K562 (cell line): Measurements from ENCODE around the gene IRF2BP2. TPM values are rescaled to one million over a fixed set of nuclear protein-coding genes. Genes with fewer than 3 reads are reported as not detected.

Experiments used
- ATF1 ChIP-seq, 2 experiments: fragments of 450-650 bp in 1 of 2; IDR thresholded peaks; 2 replicates each; pipeline ENCODE4 v1.6.1; 2016; ENCODE audit warnings: missing compliant biosample characterization in 1 of 2, missing genetic modification characterization in 1 of 2
- CBX8 ChIP-seq: fragments of 200-600 bp; sonication (generic); IDR thresholded peaks from 2 replicates; pipeline ENCODE4 v1.6.1; 2012; ENCODE audit warnings: borderline replicate concordance, mixed run types, low read depth, mild to moderate bottlenecking, moderate library complexity, mixed read lengths, low read length, control low read depth, inconsistent platforms; ENCODE audit not compliant: poor library complexity, severe bottlenecking; ENCODE audit errors: extremely low read depth
- EP300 ChIP-seq: IDR thresholded peaks from 2 replicates; pipeline ENCODE4 v1.6.1; 2012; ENCODE audit warnings: low read length, improper control_type of control experiment
- KLF13 ChIP-seq: fragments of 450-650 bp; IDR thresholded peaks from 2 replicates; pipeline ENCODE4 v1.6.1; 2016; ENCODE audit warnings: missing genetic modification characterization, low read depth, mild to moderate bottlenecking, missing compliant biosample characterization, moderate library complexity, borderline replicate concordance
- MAFG ChIP-seq: fragments of 450-650 bp; conservative IDR thresholded peaks from 2 replicates; pipeline ENCODE4 v1.6.1; 2016; ENCODE audit warnings: missing genetic modification characterization, missing compliant biosample characterization
- MTF1 ChIP-seq: fragments of 250-450 bp; sonication (Bioruptor Pico); IDR thresholded peaks from 2 replicates; pipeline ENCODE4 v1.9.0; 2021; ENCODE audit warnings: moderate library complexity, mild to moderate bottlenecking, inconsistent platforms, borderline replicate concordance
- SIRT6 ChIP-seq: IDR thresholded peaks from one replicate; pipeline ENCODE4 v1.6.1; 2012; ENCODE audit warnings: low read depth, mild to moderate bottlenecking, control low read depth, inconsistent platforms, low read length, moderate library complexity
- SMARCA4 ChIP-seq: fragments of 450-650 bp; IDR thresholded peaks from 2 replicates; pipeline ENCODE4 v1.6.1; 2016
- SUPT5H ChIP-seq: fragments of 450-650 bp; IDR thresholded peaks from 2 replicates; pipeline ENCODE4 v1.6.1; 2016
- polyA plus RNA-seq, 8 experiments: library from polyadenylated mRNA; depleted of rRNA in 4 of 8; stranded (reverse) in 5 of 8; unstranded in 3 of 8; fragments of >200 nt; fragmentation: Nextera tagmentation in 2 of 8; fragmentation: Illumina TruSeq in 1 of 8; extraction: Ambion mirVana in 2 of 8; extraction: Trizol in 1 of 8; gene quantifications; 2 replicates each; pipeline versions ENCODE4 v1.2.1 to v1.2.3, GENCODE V29; 2011 to 2014; ENCODE audit warnings: inconsistent platforms in 1 of 8, missing spikeins in 1 of 8
- total RNA-seq, 7 experiments: library from RNA; depleted of rRNA in 6 of 7; stranded (reverse); fragments of >200 nt in 6 of 7; fragmentation: Illumina TruSeq in 2 of 7; extraction: Trizol in 2 of 7; gene quantifications; 2 replicates each; pipeline versions ENCODE4 v1.2.1 to v1.2.3, GENCODE V29; 2011 to 2021; ENCODE audit warnings: low replicate concordance in 1 of 7
- TF ChIP-seq, protein P1 (sequence below): fragments of 450-650 bp; formaldehyde crosslinking; IDR thresholded peaks from 2 replicates; pipeline ENCODE4 v1.4.0; 2022; ENCODE audit warnings: missing genetic modification characterization
- TF ChIP-seq, protein P2 (sequence below): IDR thresholded peaks from 2 replicates; pipeline ENCODE4 v1.6.1; 2016; ENCODE audit warnings: missing genetic modification characterization, missing compliant biosample characterization
- TF ChIP-seq, protein P3 (sequence below), 2 experiments: fragments of 450-650 bp in 1 of 2; IDR thresholded peaks; 2 replicates each; pipeline ENCODE4 v1.6.1; 2011 to 2017; ENCODE audit warnings: low read depth in 2 of 2, antibody characterized with exemption in 1 of 2, borderline replicate concordance in 1 of 2, low read length in 1 of 2, mild to moderate bottlenecking in 1 of 2, mixed read lengths in 1 of 2; ENCODE audit not compliant: control insufficient read depth in 1 of 2
- TF ChIP-seq, protein P4 (sequence below), 2 experiments: IDR thresholded peaks in 1 of 2; conservative IDR thresholded peaks in 1 of 2; 2 replicates each; pipeline ENCODE4 v1.6.1; 2016; ENCODE audit warnings: low read depth in 2 of 2, mild to moderate bottlenecking in 1 of 2, missing compliant biosample characterization in 1 of 2, missing genetic modification characterization in 1 of 2, moderate library complexity in 1 of 2
- TF ChIP-seq, protein P5 (sequence below), 2 experiments: fragments of 450-650 bp; IDR thresholded peaks; 2 replicates each; pipeline ENCODE4 v1.6.1; 2016

IRF2BP2 gene
- total and polyA plus RNA-seq, 9 of the 15 experiments (the other 6 are each of a cell fraction or from before 2014, with no cell fraction given) = 7.7 to 68.6 (median 22.1) TPM

DNA sequence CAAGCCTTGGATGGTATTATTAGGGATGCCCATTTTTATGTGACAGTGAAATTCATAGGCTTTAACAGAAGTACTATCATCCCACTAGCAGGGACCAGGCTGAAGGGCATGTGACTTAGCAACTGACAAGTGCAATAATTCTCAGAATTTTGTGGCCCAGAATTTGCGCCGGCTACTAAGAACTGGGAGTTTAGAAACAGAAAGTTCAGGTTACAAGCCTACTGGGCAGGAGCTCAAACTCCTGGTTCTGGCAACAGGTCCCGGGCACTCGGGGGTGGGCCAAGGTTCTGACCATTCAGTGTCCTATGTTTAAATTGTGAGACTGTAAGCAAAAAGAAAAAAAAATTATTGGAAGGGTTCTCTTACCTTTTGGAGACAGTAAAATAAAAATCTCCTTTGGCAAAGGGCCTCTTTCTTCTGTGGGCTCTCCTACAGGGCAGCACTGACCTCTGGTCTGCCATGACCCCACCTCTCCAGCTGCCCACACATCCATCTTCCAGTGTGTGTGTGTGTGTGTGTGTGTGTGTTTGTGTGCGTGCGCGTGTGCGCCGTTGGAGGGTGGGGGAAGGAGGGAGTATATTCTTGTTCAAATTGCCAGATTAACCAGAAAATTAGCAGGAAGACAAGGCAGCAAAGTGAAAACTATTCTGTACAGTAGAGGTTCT is 26.1 kb downstream of the IRF2BP2 start (continued):
- TF ChIP-seq ATF1 (CRISPR knock-in tag; IDR thresholded peaks at IDR 0.05) (no peak), ATF1 (tag; IDR thresholded peaks at IDR 0.05) (peak; percentile 40), EP300 (peak; percentile 76), MTF1 (CRISPR knock-in tag) (peak; percentile 27; the same call in 1 of the 2 replicates), CBX8 (no peak), KLF13 (tag) (no peak), SIRT6 (no peak), MAFG (tag) (no peak), SUPT5H (no peak), SMARCA4 (peak; percentile 63)
- TF ChIP-seq, protein P1, sequence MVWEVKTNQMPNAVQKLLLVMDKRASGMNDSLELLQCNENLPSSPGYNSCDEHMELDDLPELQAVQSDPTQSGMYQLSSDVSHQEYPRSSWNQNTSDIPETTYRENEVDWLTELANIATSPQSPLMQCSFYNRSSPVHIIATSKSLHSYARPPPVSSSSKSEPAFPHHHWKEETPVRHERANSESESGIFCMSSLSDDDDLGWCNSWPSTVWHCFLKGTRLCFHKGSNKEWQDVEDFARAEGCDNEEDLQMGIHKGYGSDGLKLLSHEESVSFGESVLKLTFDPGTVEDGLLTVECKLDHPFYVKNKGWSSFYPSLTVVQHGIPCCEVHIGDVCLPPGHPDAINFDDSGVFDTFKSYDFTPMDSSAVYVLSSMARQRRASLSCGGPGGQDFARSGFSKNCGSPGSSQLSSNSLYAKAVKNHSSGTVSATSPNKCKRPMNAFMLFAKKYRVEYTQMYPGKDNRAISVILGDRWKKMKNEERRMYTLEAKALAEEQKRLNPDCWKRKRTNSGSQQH (CRISPR knock-in tag) = 0 out of 2 replicates have a peak, but pooled peaks have one; percentile 5
- TF ChIP-seq, protein P2, sequence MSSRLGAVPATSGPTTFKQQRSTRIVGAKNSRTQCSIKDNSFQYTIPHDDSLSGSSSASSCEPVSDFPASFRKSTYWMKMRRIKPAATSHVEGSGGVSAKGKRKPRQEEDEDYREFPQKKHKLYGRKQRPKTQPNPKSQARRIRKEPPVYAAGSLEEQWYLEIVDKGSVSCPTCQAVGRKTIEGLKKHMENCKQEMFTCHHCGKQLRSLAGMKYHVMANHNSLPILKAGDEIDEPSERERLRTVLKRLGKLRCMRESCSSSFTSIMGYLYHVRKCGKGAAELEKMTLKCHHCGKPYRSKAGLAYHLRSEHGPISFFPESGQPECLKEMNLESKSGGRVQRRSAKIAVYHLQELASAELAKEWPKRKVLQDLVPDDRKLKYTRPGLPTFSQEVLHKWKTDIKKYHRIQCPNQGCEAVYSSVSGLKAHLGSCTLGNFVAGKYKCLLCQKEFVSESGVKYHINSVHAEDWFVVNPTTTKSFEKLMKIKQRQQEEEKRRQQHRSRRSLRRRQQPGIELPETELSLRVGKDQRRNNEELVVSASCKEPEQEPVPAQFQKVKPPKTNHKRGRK = no peak
- TF ChIP-seq, protein P3, sequence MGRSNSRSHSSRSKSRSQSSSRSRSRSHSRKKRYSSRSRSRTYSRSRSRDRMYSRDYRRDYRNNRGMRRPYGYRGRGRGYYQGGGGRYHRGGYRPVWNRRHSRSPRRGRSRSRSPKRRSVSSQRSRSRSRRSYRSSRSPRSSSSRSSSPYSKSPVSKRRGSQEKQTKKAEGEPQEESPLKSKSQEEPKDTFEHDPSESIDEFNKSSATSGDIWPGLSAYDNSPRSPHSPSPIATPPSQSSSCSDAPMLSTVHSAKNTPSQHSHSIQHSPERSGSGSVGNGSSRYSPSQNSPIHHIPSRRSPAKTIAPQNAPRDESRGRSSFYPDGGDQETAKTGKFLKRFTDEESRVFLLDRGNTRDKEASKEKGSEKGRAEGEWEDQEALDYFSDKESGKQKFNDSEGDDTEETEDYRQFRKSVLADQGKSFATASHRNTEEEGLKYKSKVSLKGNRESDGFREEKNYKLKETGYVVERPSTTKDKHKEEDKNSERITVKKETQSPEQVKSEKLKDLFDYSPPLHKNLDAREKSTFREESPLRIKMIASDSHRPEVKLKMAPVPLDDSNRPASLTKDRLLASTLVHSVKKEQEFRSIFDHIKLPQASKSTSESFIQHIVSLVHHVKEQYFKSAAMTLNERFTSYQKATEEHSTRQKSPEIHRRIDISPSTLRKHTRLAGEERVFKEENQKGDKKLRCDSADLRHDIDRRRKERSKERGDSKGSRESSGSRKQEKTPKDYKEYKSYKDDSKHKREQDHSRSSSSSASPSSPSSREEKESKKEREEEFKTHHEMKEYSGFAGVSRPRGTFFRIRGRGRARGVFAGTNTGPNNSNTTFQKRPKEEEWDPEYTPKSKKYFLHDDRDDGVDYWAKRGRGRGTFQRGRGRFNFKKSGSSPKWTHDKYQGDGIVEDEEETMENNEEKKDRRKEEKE (IDR thresholded peaks at IDR 0.05; ENCODE audit: borderline replicate concordance in 1 of 2, control insufficient read depth in 1 of 2, low read depth in 2 of 2, low read length in 1 of 2) = no peak
- TF ChIP-seq, protein P4, sequence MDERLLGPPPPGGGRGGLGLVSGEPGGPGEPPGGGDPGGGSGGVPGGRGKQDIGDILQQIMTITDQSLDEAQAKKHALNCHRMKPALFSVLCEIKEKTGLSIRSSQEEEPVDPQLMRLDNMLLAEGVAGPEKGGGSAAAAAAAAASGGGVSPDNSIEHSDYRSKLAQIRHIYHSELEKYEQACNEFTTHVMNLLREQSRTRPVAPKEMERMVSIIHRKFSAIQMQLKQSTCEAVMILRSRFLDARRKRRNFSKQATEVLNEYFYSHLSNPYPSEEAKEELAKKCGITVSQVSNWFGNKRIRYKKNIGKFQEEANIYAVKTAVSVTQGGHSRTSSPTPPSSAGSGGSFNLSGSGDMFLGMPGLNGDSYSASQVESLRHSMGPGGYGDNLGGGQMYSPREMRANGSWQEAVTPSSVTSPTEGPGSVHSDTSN (CRISPR knock-in tag; IDR thresholded peaks at IDR 0.05; ENCODE audit: low read depth) = no peak
- TF ChIP-seq, protein P4 (tag; conservative IDR thresholded peaks at IDR 0.05; ENCODE audit: low read depth) = peak; percentile 41
- TF ChIP-seq, protein P5, sequence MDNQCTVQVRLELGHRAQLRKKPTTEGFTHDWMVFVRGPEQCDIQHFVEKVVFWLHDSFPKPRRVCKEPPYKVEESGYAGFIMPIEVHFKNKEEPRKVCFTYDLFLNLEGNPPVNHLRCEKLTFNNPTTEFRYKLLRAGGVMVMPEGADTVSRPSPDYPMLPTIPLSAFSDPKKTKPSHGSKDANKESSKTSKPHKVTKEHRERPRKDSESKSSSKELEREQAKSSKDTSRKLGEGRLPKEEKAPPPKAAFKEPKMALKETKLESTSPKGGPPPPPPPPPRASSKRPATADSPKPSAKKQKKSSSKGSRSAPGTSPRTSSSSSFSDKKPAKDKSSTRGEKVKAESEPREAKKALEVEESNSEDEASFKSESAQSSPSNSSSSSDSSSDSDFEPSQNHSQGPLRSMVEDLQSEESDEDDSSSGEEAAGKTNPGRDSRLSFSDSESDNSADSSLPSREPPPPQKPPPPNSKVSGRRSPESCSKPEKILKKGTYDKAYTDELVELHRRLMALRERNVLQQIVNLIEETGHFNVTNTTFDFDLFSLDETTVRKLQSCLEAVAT (IDR thresholded peaks at IDR 0.05) = no peak
